ENCODE results near the gene DAB1. TPM values are rescaled to one million over a fixed set of nuclear protein-coding genes. Genes with fewer than 3 reads are reported as not detected.

Gene DAB1
- total RNA-seq, 4 donors from 2014 or later, result 0.48 to 1.2 TPM; not detected in 2

GRCh38 chr1:56973923-56974742 is 449.7 kb downstream of the DAB1 start:
- no peaks in the 10 kb centered on the region for H3K36me3 ChIP-seq
- TF ChIP-seq POLR2AphosphoS5 (IDR thresholded peaks at IDR 0.05) (no peak), POLR2A (IDR thresholded peaks at IDR 0.05) (no peak), CTCF (IDR thresholded peaks at IDR 0.05) (no peak), EP300 (IDR thresholded peaks at IDR 0.05; ENCODE audit: low read depth) (no peak)
- H3K4me1 ChIP-seq, result no peaks in the 10 kb centered on the region
- no peak overlapping the region for H3K27ac ChIP-seq
- DNase-seq, result no peak
- in situ Hi-C loops (cut with MboI; ENCODE audit: low pct_ligation_motif_present in 1 of 4, low pct_unique_long_range_greater_than_20kb in 1 of 4, low sequenced_read_pairs in 3 of 4) (no loop called here), intact Hi-C loops (cut with DNase I; ENCODE audit: low total_unique reads) (no loop called here)
- no peaks in the 10 kb centered on the region for H3K27me3 ChIP-seq
- H3K4me3 ChIP-seq, result no peak overlapping the region
- 76% methylated on average over 5 of the region's 5 CpGs; no CpG with 5 or more reads in 1 of the 2 donors for WGBS, 2 donors (ENCODE audit: low coverage in 1 of 2)
- no peaks in the 10 kb centered on the region for H3K9me3 ChIP-seq

GRCh38 chr1:56972976-56973375 is 450.9 kb downstream of the DAB1 start:
- Histone ChIP-seq H3K36me3 (no peaks in the 10 kb centered on the region), H3K27ac (no peak overlapping the region), H3K27me3 (no peaks in the 10 kb centered on the region), H3K9me3 (no peaks in the 10 kb centered on the region), H3K4me3 (no peak overlapping the region), H3K4me1 (no peaks in the 10 kb centered on the region)
- in situ Hi-C loops (cut with MboI; ENCODE audit: low pct_ligation_motif_present in 1 of 4, low pct_unique_long_range_greater_than_20kb in 1 of 4, low sequenced_read_pairs in 3 of 4) (no loop called here), intact Hi-C loops (cut with DNase I; ENCODE audit: low total_unique reads) (no loop called here)
- 40 to 46% methylated on average over 1 of the region's 1 CpG for WGBS, 2 donors (ENCODE audit: low coverage in 1 of 2)
- TF ChIP-seq POLR2AphosphoS5 (IDR thresholded peaks at IDR 0.05), result no peak
- TF ChIP-seq EP300 (IDR thresholded peaks at IDR 0.05; ENCODE audit: low read depth), result no peak
- no peak for TF ChIP-seq CTCF (IDR thresholded peaks at IDR 0.05)
- no peak for TF ChIP-seq POLR2A (IDR thresholded peaks at IDR 0.05)
- no peak for DNase-seq

- TF ChIP-seq POLR2AphosphoS5 (IDR thresholded peaks at IDR 0.05), result no peak
- TF ChIP-seq CTCF (IDR thresholded peaks at IDR 0.05), result no peak
- no peak for TF ChIP-seq EP300 (IDR thresholded peaks at IDR 0.05; ENCODE audit: low read depth)
- TF ChIP-seq POLR2A (IDR thresholded peaks at IDR 0.05), result no peak
- H3K4me3 ChIP-seq, result no peak overlapping the region
These were observed 453.6 kb downstream of the DAB1 start for GRCh38 chr1:56970280-56970679.

GRCh38 chr1:56968878-56969495 is 454.9 kb downstream of the DAB1 start:
- in situ Hi-C loops (cut with MboI; ENCODE audit: low pct_ligation_motif_present in 1 of 4, low pct_unique_long_range_greater_than_20kb in 1 of 4, low sequenced_read_pairs in 3 of 4) (no loop called here), intact Hi-C loops (cut with DNase I; ENCODE audit: low total_unique reads) (no loop called here)
- 76 to 88% methylated on average over 2 of the region's 2 CpGs for WGBS, 2 donors (ENCODE audit: low coverage in 1 of 2)
- H3K4me1 ChIP-seq, result no peaks in the 10 kb centered on the region
- TF ChIP-seq EP300 (IDR thresholded peaks at IDR 0.05; ENCODE audit: low read depth), result no peak
- no peak for TF ChIP-seq POLR2A (IDR thresholded peaks at IDR 0.05)
- TF ChIP-seq POLR2AphosphoS5 (IDR thresholded peaks at IDR 0.05), result no peak
- TF ChIP-seq CTCF (IDR thresholded peaks at IDR 0.05), result no peak
- no peaks in the 10 kb centered on the region for H3K27me3 ChIP-seq
- H3K9me3 ChIP-seq, result no peaks in the 10 kb centered on the region
- no peak for DNase-seq
- no peak overlapping the region for H3K27ac ChIP-seq
- H3K4me3 ChIP-seq, result no peak overlapping the region
- H3K36me3 ChIP-seq, result no peaks in the 10 kb centered on the region

More at GRCh38 chr1:56970280-56970679, 453.6 kb downstream of the DAB1 start:
- no peak overlapping the region for H3K27ac ChIP-seq
- 90% methylated on average over 1 of the region's 1 CpG for WGBS, 2 donors (ENCODE audit: low coverage in 1 of 2)
- no peak for DNase-seq
- H3K9me3 ChIP-seq, result no peaks in the 10 kb centered on the region
- no peaks in the 10 kb centered on the region for H3K36me3 ChIP-seq
- in situ Hi-C loops (cut with MboI; ENCODE audit: low pct_ligation_motif_present in 1 of 4, low pct_unique_long_range_greater_than_20kb in 1 of 4, low sequenced_read_pairs in 3 of 4) (no loop called here), intact Hi-C loops (cut with DNase I; ENCODE audit: low total_unique reads) (no loop called here)
- H3K4me1 ChIP-seq, result no peaks in the 10 kb centered on the region
- no peaks in the 10 kb centered on the region for H3K27me3 ChIP-seq

All from transverse colon (tissue), 4 donors.